ENCODE measurements around the gene DMAC1.
A peak's percentile ranks its signal among the peaks of the same experiment; 100 is the strongest.

Gene DMAC1

DNA sequence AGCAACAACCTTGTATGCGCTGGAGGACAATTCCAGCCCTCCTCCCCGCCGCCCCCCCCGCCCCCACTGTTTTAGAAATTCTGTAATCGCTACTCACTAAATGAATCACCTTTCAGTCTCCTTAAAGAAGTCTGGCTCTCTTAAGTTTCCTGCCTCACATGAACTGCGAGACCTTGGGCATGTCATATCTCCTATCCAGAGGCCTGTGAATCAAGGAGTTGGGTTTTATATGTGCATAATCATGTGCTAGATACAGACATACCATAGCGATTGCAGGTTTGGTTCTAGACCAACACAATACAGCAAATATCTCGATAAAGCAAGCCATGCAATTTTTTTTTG lies 337 bp upstream of the DMAC1 start:
- H3K27ac ChIP-seq (ENCODE audit: low read length) = peak overlapping the region; percentile 97

DNA sequence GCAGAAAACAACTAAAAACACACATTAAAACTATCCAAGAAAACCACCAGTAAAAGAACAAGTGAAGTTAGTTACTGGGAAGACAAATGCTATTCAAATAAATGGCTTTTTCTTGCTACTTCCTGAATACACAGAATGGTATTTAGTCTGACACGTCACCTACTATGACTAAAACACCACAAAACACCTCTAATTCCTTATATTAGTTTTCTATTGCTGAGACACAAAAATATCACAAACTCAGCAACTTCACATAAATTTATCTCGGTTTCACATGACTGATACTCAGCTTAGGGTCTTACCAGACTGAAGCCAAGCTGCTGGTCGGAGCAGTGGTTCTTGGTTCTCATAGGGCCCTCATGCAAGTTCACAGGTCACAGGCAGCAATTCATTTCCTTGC lies 5.4 kb downstream of the DMAC1 start:
- H3K4me1 ChIP-seq (ENCODE audit: insufficient read depth, low read length) = peaks cover 21% of the 10 kb centered on the region
- no peak overlapping the region for H3K4me3 ChIP-seq (ENCODE audit: low read depth in 1 of 2, low read length in 2 of 2)
- no peak overlapping the region for H3K27ac ChIP-seq (ENCODE audit: low read length)
- DNase-seq (no peak), ATAC-seq (ENCODE audit: insufficient read depth, low read depth) (no peak)
- peaks cover 14% of the 10 kb centered on the region for H3K79me2 ChIP-seq (ENCODE audit: insufficient read depth, low read length)
- H3K27me3 ChIP-seq (ENCODE audit: insufficient read depth, low read length, poor library complexity) = no peaks in the 10 kb centered on the region
- H2AFZ ChIP-seq (ENCODE audit: low read depth, low read length) = no peak overlapping the region
- TF ChIP-seq, protein P1, sequence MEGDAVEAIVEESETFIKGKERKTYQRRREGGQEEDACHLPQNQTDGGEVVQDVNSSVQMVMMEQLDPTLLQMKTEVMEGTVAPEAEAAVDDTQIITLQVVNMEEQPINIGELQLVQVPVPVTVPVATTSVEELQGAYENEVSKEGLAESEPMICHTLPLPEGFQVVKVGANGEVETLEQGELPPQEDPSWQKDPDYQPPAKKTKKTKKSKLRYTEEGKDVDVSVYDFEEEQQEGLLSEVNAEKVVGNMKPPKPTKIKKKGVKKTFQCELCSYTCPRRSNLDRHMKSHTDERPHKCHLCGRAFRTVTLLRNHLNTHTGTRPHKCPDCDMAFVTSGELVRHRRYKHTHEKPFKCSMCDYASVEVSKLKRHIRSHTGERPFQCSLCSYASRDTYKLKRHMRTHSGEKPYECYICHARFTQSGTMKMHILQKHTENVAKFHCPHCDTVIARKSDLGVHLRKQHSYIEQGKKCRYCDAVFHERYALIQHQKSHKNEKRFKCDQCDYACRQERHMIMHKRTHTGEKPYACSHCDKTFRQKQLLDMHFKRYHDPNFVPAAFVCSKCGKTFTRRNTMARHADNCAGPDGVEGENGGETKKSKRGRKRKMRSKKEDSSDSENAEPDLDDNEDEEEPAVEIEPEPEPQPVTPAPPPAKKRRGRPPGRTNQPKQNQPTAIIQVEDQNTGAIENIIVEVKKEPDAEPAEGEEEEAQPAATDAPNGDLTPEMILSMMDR (IDR thresholded peaks at IDR 0.05; ENCODE audit: borderline replicate concordance, extremely low read depth, low read length, poor library complexity, severe bottlenecking) = no peak
- TF ChIP-seq EZH2 (IDR thresholded peaks at IDR 0.05; ENCODE audit: borderline replicate concordance, low read depth, low read length, severe bottlenecking) = no peak
- no peak overlapping the region for H3K9ac ChIP-seq (ENCODE audit: low read depth, low read length)
- H4K20me1 ChIP-seq (ENCODE audit: insufficient read depth, low read length) = no peaks in the 10 kb centered on the region
- no peaks in the 10 kb centered on the region for H3K9me3 ChIP-seq (ENCODE audit: insufficient read depth, low read length, severe bottlenecking)
- H3K4me2 ChIP-seq (ENCODE audit: insufficient read depth, low read length) = no peak overlapping the region
- peaks cover 61% of the 10 kb centered on the region for H3K36me3 ChIP-seq (ENCODE audit: insufficient read depth, low read length)

More for the DNA sequence above, 337 bp upstream of the DMAC1 start:
- Histone ChIP-seq H3K79me2 (ENCODE audit: insufficient read depth, low read length) (peaks cover 20% of the 10 kb centered on the region), H2AFZ (ENCODE audit: low read depth, low read length) (peak overlapping the region; percentile 90), H3K4me2 (ENCODE audit: insufficient read depth, low read length) (peak overlapping the region; percentile 80), H3K36me3 (ENCODE audit: insufficient read depth, low read length) (peaks cover 32% of the 10 kb centered on the region), H3K9ac (ENCODE audit: low read depth, low read length) (peak overlapping the region; percentile 93), H3K27me3 (ENCODE audit: insufficient read depth, low read length, poor library complexity) (no peaks in the 10 kb centered on the region), H3K4me3 (ENCODE audit: low read depth in 1 of 2, low read length in 2 of 2) (peak overlapping the region; percentile 33 to 67; a peak in 3 of 4 replicates), H4K20me1 (ENCODE audit: insufficient read depth, low read length) (no peaks in the 10 kb centered on the region), H3K9me3 (ENCODE audit: insufficient read depth, low read length, severe bottlenecking) (no peaks in the 10 kb centered on the region), H3K4me1 (ENCODE audit: insufficient read depth, low read length) (peaks cover 27% of the 10 kb centered on the region)
- DNase-seq (no peak), ATAC-seq (ENCODE audit: insufficient read depth, low read depth) (peak; percentile 40)
- no peak for TF ChIP-seq EZH2 (IDR thresholded peaks at IDR 0.05; ENCODE audit: borderline replicate concordance, low read depth, low read length, severe bottlenecking)
- TF ChIP-seq, protein P1 (IDR thresholded peaks at IDR 0.05; ENCODE audit: borderline replicate concordance, extremely low read depth, low read length, poor library complexity, severe bottlenecking) = no peak

DNA sequence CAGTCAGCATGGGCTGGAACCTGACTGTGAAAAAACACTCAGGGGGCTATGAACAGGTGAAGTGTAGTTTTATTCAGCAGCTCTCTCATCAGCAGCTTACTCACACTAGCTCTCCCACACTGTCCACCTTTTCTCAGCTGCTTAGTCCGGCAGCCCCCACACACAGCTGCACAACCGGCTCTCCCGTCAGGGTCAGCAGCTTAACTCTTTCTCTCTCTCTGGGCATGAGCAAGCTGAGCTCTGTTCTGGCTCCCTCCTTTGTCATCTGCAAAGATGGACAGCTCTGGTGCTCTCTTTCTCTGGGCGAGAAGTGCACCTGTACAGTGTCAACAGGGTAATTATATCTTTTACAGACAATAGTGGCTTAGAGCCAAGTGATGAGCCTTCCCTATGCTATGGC lies 8.2 kb downstream of the DMAC1 start:
- Histone ChIP-seq H3K27ac (ENCODE audit: low read length) (no peak overlapping the region), H2AFZ (ENCODE audit: low read depth, low read length) (no peak overlapping the region), H3K9ac (ENCODE audit: low read depth, low read length) (no peak overlapping the region), H4K20me1 (ENCODE audit: insufficient read depth, low read length) (no peaks in the 10 kb centered on the region), H3K4me2 (ENCODE audit: insufficient read depth, low read length) (no peak overlapping the region), H3K27me3 (ENCODE audit: insufficient read depth, low read length, poor library complexity) (no peaks in the 10 kb centered on the region), H3K36me3 (ENCODE audit: insufficient read depth, low read length) (peaks cover 42% of the 10 kb centered on the region), H3K4me1 (ENCODE audit: insufficient read depth, low read length) (no peaks in the 10 kb centered on the region), H3K4me3 (ENCODE audit: low read depth in 1 of 2, low read length in 2 of 2) (no peak overlapping the region), H3K79me2 (ENCODE audit: insufficient read depth, low read length) (no peaks in the 10 kb centered on the region), H3K9me3 (ENCODE audit: insufficient read depth, low read length, severe bottlenecking) (no peaks in the 10 kb centered on the region)
- peak; percentile 18; the same call in 1 of the 3 replicates for ATAC-seq (ENCODE audit: insufficient read depth, low read depth)
- no peak for TF ChIP-seq EZH2 (IDR thresholded peaks at IDR 0.05; ENCODE audit: borderline replicate concordance, low read depth, low read length, severe bottlenecking)
- TF ChIP-seq, protein P1 (IDR thresholded peaks at IDR 0.05; ENCODE audit: borderline replicate concordance, extremely low read depth, low read length, poor library complexity, severe bottlenecking) = no peak
- DNase-seq = no peak

DNA sequence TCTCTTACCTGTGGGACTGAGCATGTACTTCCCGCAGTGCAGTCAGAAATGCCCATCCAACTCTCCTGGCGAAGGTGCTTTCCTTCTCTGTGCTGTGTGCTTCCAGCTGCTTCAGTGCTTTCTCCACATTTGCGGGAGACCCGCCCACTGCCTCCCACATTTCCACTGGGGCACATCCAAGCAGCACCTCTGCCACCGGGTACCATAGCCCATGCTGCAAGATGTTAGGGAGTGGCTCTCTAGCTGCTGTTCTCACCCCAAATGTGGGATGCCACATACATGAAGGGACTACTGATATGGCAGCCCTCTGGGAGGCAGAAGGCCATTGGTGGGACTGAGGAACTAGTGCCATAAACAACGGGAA lies 8.8 kb downstream of the DMAC1 start:
- Histone ChIP-seq H3K9me3 (ENCODE audit: insufficient read depth, low read length, severe bottlenecking) (no peaks in the 10 kb centered on the region), H3K79me2 (ENCODE audit: insufficient read depth, low read length) (no peaks in the 10 kb centered on the region), H3K4me1 (ENCODE audit: insufficient read depth, low read length) (no peaks in the 10 kb centered on the region), H3K4me2 (ENCODE audit: insufficient read depth, low read length) (no peak overlapping the region), H3K27me3 (ENCODE audit: insufficient read depth, low read length, poor library complexity) (no peaks in the 10 kb centered on the region), H3K9ac (ENCODE audit: low read depth, low read length) (no peak overlapping the region), H2AFZ (ENCODE audit: low read depth, low read length) (no peak overlapping the region), H3K27ac (ENCODE audit: low read length) (no peak overlapping the region), H3K36me3 (ENCODE audit: insufficient read depth, low read length) (peaks cover 37% of the 10 kb centered on the region), H4K20me1 (ENCODE audit: insufficient read depth, low read length) (no peaks in the 10 kb centered on the region), H3K4me3 (ENCODE audit: low read depth in 1 of 2, low read length in 2 of 2) (no peak overlapping the region)
- TF ChIP-seq EZH2 (IDR thresholded peaks at IDR 0.05; ENCODE audit: borderline replicate concordance, low read depth, low read length, severe bottlenecking) = no peak
- TF ChIP-seq, protein P1 (IDR thresholded peaks at IDR 0.05; ENCODE audit: borderline replicate concordance, extremely low read depth, low read length, poor library complexity, severe bottlenecking) = no peak
- ATAC-seq (ENCODE audit: insufficient read depth, low read depth) (0 out of 3 replicates have a peak, but pooled peaks have one; percentile 5), DNase-seq (no peak)

Measured in DND-41 (cell line).